ENCODE data around the gene ITGB8.

ITGB8 gene

DNA sequence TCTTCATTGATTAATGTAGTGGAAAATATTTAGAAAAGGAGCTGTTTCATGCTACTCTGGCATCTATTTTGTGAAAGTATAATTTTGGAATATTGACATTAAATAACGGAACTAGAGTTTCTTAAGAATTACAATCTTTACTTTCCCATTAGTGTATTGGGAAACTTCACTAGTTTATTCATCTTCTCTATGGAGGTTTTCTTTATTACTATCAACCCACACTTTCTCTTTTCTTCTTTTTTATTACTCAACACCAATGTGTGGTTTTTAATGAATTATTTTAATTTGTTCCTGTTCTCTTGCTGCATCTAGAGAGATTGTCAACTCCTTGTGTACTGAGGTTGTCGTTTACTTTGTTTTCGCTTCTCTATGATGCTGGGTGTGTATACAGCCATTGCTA, 20.4 kb upstream of the ITGB8 start:
- DNase-seq (ENCODE audit: low spot score) = no peak

DNA sequence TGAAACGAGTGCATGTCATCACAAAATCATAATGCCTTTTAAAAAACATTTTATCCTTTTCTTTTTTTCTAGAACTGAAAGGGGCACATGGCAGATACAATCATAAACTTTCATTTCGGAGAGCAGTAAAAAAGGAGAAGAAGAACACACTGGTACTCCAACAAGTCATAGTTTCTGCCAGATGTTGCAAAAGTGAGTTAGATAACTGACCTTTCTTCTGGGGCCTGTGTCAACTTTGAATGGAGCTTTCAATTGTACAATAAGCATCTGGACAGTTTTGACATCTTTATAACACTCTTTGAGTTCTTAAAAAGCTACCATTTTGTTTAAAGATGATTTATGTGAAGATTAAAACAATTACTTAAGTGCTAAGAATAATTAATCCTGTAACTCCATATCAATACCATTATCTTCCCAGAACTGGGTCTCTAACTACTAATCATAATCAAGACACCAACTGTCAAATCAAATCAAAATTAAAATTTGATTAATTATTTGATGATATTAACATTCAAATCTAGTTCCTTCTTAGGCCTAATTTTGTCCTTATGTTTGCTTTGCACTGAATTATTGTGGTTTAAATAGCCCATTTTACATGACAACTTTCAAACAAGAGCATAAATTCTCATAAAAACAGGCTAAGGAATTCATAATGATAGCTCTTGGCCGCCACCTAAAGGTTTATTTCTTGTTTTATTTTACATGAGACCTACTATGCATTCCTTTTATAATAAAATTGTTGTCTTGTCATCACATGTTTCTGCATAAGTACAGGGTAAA, 19.5 kb upstream of the ITGB8 start:
- DNase-seq (ENCODE audit: low spot score) = peak; percentile 14

DNA sequence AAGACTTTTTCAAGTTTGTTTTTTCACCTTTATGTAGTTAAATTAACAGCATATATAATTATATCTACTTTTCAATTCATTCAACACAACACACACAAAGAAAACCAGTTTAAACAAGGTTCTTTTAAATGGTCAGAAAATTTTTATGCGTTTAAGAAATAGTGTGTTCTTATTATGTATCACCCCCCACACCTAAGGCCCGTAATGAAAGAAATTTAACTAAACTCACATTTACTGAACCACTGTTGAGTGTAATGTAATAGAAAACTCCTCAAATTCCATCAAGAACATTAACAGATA, 19.0 kb upstream of the ITGB8 start:
- DNase-seq (ENCODE audit: low spot score) = no peak

DNA sequence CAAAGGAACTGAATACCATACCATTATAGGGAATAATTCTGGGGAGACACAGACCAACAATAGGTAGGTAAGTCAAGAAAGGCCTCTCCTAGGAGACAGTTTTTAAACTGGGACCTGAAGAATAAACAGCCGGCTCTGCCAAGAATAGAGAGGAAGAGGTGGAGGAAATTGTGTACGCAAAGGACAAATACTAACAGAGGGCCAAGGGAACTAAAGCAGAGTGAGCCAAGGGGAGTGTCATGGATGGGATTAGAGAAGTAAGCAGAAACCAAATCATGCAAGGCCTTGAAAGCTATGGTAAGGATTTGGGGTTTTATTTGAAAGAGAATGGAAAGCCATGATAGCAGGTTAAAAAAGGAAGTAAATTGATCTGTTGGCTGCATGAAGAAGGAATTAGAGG, 18.1 kb upstream of the ITGB8 start:
- no peak for DNase-seq (ENCODE audit: low spot score)

DNA sequence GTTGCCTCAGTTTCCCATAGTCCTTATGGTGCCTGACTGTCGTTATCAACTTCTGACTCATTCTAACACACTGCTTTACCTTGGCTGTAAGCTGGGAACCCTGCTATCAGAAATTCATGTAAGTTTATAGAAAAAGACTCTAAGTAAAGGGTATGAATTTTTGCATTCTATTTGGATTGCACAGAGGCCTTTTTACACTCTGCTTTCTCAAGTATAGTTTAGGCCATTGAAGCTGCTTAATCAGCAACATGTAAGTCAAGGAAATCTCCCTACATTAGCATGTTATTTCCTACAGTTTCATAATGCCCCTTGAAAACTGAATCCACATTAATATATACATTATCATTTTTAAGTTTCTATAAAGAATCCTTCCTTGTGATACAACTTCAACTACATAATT, 17.1 kb upstream of the ITGB8 start:
- no peak for DNase-seq (ENCODE audit: low spot score)

DNA sequence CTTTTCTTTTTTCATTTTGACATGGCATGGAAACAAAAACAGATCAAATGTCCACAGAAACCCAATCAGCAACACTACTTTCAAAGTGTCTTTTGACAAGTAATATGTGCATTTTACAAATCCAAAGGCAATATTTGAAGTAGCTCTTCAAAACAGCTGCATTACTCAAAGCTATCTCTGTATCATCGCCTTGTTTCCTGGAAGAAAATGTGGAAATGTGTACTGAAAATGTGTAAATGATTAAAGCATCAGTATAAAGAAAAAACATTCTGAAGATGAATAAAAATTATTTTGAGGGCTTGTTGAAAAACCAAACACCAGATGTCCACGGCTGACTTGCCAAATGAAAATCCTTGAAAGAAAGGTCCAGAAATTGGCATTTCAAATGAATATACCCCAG, 16.5 kb upstream of the ITGB8 start:
- DNase-seq (ENCODE audit: low spot score) = no peak

DNA sequence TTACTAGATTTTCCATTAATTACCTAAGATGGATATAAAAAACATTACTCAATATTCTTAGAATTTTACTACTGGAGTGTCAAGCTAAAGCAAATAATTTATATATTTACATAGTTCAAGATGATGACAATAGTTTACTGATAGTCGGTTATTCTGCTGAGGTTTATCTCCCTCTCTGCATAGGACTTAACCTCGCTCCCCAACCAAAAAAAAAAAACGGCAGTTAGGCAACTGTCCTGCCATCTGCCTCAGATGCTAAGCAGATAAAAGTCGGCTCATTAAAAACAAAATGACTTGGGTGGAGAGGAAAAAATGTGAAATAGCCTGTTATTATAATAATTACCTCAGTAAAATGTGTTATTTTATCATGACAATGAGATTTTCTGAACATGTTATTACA, 14.0 kb upstream of the ITGB8 start:
- DNase-seq (ENCODE audit: low spot score) = no peak

DNA sequence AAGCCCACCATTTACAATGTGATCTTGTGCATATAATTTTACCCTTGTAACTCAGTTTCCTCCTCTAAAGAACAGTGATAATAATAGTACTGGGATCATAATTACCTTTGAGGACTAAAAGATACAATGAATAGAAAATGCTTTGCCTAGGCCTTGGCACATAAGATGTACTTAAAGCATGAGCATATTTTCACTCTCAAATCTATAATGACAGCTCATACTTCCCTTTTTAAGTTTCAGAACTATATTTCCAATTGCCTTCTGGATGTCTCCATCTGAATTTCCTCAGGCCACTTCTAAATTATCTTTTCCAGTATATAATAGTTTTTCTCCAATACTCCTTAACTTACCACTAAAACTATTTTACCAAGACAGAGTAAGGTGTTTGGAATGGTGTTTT, 13.3 kb upstream of the ITGB8 start:
- DNase-seq (ENCODE audit: low spot score) = no peak

DNA sequence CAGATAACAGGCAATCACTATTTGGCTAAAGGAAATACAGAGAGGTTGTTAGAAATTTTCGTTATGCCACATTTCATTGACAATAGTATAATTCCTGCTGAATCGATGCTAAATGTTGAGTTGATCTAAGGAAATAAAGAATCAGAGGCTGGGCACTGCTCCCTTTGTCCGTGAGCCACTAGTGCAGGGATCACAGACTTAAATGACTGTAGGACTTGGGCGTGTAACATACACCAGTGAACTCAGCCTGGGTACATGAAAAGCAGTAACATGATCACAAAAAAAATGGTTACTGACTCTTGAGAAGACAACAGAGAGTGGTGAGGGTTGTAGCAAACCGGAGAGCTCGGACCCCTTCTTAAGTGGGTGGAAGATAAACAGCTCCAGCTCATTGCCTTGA, 11.8 kb upstream of the ITGB8 start:
- no peak for DNase-seq (ENCODE audit: low spot score)

DNA sequence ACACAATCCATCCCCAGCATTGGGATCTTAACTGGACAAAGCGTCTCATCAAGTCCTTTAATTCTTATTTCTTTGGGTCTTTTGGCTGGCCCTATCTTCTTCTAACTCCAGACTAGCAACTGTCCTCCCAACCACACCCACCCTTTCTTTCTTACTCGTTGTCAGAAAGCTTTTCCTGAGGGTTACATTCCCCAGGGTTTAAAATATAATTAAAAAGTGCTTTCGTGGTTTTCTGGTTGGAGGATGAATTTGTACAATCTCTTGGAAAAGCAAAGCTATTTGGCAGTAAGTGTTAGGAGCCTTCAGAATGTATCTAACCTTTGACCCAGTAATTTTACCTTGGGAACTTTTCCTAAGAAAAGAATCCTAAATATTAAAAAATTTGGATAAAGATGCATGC, 10.4 kb upstream of the ITGB8 start:
- no peak for DNase-seq (ENCODE audit: low spot score)

DNA sequence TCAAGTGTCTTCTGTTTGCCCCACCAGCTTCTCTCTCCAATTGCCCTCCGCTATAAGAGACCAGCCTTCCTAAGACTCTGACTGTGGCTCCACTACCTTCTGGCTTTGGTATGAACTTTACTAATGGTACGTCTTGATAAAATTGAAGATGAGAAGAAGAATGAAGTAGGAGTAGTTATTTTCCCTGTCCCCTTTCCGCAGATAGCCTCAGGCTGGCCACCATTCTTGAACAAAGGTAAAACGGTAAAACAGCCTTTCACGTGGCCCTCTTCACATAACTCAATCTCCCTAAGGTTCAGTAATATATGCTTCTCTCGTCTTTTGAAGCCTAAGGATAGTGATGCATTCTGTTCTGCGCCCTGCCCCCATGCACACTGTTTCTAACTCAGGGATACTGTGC, 9.9 kb upstream of the ITGB8 start:
- DNase-seq (ENCODE audit: low spot score) = no peak

DNA sequence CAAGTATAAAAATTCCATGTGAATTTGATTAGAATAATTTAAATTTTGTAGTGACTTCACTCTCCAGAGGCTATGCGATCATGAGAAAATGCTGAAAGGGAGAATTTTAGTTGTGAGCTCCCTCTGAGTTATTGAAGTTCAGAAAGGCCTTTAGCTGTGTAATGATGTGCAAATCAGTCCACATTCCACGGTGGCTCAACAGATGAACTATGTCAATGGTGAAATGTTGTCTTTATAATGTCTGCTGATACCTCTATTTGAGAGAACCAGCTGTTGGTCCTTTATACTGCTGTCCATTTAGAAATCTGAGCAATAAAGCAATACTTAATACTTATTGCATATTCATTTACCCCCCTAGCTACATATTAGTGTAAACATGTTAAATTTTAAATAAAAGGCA, 7.1 kb upstream of the ITGB8 start:
- no peak for DNase-seq (ENCODE audit: low spot score)

DNA sequence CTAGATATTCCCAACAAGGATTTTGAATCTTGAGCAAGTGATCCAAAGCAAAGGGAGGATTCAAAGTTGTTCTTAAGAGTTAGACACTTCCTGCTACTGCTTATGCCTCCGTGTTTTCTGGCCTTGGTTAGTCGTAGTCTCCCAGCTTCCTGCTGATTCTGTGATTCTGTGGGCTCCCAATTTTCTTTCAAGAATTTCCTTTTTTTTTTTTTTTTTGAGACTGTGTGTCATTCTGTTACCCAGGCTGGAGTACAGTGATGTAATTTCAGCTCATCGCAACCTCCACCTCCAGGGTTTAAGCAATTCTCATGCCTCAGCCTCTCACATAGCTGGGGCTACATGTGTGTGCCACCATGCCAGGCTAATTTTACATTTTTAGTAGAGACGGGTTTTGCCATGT, 4.4 kb upstream of the ITGB8 start:
- DNase-seq (ENCODE audit: low spot score) = no peak

DNA sequence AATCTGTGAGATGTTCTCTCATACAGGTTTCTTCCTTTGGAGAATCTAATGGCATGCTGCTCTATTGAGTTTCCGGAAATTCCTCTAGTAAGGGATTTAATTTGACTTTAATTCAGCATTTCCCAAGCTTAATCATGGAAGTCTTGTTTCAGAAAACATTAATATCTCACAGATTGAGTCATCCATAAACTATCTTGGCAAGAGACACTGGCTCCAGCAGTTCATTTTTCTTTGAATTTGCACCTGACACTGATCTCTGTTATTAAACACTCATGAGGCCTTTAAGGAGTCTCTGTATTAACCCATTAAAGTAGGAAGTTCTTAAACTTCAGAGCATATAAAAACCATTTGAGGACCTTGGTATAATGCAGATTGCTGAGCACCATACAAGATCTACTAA, 3.6 kb upstream of the ITGB8 start:
- no peak for DNase-seq (ENCODE audit: low spot score)

DNA sequence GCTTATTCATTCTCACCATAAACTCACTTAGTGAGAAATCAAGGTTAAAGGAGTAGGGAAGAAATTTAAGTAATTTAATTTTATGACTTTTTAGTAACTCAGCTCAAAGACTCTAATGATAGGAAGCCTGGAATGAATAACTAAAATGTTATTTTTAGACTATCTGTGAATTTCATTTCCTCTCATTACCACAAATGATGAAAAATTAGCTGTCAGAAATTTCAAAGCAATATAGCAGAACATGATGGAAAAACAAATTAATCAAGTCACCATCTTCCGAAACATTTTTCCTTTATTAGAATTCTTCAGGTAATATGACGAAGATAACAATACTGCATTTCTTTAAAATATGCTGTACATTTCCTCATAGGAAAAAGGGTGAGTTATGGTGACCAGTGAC, 2.7 kb upstream of the ITGB8 start:
- DNase-seq (ENCODE audit: low spot score) = no peak

DNA sequence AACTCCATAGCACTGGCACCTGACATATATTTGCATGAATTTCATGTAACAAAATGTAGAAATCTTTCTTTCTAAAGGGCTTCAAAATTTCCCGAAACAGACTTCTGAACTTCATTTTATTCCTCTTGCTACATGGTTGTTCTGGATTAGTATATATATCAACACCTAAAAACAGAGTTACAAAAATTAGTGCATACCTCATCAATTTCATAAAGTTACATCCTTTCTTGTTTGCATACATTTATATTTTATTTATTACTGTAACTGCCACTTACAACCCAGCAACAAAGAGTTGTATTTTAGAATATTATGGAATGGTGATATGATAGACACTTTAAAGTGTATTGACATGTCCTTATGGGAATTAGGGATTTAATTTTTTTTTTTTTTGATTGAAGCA, 2.0 kb upstream of the ITGB8 start:
- no peak for DNase-seq (ENCODE audit: low spot score)

DNA sequence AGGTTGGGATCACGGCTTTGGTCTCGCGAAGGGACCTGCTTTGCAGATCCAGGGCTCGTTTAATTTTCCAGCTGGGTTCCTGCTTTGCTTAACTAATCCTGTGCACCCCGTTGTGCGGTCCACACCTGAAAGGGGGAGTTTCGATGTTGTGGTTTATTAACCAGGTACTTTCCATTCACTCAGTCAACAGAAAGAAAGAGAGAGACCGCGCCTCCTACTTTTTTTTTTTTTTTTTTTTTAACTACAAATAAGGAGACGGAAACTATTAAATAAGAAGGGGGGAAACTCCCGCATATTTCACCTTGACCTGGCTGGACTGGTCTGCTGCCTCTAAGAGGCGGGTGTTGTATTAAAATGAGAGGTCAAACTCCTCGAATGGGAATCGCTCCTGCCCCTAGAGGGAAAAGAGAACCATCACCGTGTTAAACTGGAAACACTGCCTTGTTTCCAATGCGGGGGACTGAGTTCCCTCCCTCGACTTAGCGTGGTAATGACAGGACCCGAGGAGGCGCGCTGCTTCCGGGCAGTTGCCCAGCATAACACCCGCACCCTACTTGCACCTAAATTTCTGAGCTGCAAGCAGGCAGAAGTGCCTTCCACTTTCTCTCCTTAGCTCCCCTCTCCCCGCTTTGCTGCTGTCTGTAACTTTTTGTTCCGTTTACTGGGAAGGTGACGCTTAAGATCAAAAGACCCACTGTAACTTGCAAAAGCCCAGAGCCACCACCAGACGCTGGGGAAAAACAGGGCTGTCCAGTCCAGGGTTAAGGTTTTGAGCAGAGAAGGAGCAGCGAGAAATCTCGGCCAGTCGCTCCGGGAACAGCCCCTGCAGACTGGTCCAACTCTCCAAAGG, 1.1 kb upstream of the ITGB8 start:
- DNase-seq (ENCODE audit: low spot score) = no peak

DNA sequence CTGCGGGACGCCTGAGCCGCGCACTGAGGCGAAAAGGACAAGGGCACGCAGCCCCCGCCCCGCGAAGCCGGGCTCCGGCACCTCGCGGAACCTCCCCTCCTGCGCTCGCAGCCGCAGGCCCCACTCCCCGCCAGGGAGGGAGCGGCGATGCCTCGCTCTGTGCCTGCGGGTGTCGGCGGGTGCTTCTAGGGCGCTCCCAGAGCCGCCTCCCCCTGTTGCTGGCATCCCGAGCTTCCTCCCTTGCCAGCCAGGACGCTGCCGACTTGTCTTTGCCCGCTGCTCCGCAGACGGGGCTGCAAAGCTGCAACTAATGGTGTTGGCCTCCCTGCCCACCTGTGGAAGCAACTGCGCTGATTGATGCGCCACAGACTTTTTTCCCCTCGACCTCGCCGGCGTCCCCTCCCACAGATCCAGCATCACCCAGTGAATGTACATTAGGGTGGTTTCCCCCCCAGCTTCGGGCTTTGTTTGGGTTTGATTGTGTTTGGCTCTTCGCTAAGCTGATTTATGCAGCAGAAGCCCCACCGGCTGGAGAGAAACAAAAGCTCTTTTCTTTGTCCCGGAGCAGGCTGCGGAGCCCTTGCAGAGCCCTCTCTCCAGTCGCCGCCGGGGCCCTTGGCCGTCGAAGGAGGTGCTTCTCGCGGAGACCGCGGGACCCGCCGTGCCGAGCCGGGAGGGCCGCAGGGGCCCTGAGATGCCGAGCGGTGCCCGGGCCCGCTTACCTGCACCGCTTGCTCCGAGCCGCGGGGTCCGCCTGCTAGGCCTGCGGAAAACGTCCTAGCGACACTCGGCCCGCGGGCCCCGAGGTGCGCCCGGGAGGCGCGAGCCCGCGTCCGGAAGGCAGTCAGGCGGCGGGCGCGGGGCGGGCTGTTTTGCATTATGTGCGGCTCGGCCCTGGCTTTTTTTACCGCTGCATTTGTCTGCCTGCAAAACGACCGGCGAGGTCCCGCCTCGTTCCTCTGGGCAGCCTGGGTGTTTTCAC, 519 bp downstream of the ITGB8 start:
- no peak for DNase-seq (ENCODE audit: low spot score)

DNA sequence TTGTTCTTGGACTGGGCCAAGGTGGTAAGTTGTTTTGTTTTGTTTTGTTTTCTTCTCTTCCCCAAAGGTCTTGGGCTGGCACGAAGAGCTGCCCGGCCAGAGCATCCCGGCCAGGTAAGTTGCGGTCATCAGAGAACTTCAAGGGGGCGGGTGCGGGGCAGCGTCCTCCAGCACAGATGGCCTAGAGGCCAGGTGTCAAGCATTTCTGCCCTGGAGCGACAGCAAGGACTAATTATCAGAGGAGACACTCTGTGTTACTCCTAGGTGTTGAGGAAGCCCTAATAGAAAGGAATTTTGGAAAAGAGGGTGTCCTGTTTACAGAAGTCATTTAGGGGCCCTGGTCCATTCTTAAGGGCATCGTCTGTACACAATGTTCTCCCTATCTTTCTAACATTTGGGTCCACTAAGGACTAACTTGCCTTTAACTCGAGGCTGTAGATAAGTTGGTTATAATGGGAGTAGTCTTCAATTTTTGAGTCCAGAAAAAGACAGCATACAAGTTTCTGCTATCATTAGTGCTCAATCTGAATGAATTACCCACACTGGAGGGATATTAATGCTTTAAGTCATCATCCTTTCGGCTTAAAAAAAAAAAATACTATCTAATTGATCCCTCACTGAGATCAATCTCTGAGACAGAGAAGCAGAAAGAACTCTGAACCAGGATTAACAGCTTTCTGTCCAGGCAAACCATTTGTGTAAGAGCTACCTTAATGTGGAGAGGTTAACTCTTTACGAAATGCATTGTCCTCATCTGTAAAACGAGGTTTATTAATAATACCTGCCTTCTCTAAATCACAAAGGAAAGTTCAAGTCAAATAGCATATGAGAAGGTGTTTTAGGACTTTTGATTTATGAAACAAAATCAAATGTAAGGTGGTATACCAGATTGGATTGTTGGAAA, 1.5 kb downstream of the ITGB8 start:
- DNase-seq (ENCODE audit: low spot score) = no peak

DNA sequence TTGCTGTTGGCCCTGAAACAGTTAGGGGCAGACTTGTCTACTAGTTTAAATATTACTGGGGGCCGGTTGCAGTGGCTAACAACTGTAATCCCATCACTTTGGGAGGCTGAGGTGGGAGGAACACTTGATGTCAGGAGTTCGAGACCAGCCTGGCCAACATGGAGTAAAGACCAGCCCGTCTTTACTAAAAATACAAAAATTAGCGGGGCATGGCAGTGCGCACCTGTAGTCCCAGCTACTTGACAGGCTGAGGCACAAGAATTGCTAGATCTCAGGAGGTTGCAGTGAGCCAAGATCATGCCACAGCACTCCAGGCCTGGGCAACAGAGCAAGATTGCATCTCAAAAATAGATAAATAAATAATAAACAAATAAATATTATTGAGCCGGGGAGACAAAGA, 7.6 kb downstream of the ITGB8 start:
- DNase-seq (ENCODE audit: low spot score) = no peak

DNA sequence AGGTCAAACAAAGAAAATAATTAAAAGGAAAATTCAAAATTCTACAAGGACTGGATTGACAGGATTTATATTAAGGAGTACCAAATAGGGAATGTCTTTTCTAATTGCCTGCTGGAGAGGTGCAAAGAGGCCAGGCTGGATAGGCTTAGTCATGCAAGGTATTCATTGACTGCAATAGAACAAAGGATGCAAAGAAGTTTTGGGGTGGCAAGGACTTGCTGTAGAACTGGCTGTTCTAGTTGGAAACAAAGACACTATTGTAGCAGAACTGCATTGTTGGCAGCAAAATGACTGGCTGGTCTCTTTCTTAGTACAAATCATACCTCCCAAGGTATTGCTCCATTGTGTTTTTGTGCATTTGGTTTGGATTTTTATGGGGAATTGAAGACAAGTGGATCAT, 10.1 kb downstream of the ITGB8 start:
- DNase-seq (ENCODE audit: low spot score) = no peak

DNA sequence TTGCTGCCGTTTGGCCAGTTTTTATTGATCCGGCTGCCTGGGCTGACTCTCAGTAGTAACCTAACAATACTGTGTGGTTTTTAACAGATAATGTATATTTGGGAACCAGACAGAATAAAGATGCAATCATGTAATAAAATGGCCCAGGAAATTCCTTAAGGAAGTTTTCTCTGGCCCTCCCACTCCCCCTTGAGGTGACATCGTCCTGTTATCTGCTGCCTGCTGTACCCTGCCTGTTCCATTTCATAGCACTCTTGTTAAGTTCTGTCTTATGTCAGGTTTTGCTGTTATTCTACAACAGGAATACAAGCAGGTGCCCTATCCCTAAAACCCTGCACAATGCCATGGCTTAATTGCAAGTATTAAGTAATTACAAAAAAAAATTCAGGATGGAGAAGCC, 12.5 kb downstream of the ITGB8 start:
- DNase-seq (ENCODE audit: low spot score) = no peak
